NCI-H82 treated with DMSO at 0.1 percent for 48 hours (cell line): ENCODE data around the gene CCL17.
"Not testable (repeated sequence)": the region's sequence is repeated elsewhere in the genome, so short reads cannot be mapped to it uniquely, and the experiment has no call there.

Experiments
- DNase-seq: peaks from one replicate; lab custom pipeline; 2025; ENCODE audit not compliant: unreplicated experiment; lab: John Stamatoyannopoulos, UW

Gene CCL17

GRCh38 chr16:57427824-57428223 is 23.3 kb downstream of the CCL17 start:
- peak; percentile 90 for DNase-seq

GRCh38 chr16:57430955-57431354 is 26.4 kb downstream of the CCL17 start:
- no peak for DNase-seq

- no peak for DNase-seq
Observed at GRCh38 chr16:57432505-57432904, 27.9 kb downstream of the CCL17 start.

- no peak for DNase-seq
Observed at GRCh38 chr16:57432989-57433388, 28.4 kb downstream of the CCL17 start.

GRCh38 chr16:57434003-57434402 is 29.4 kb downstream of the CCL17 start:
- no peak for DNase-seq

GRCh38 chr16:57435838-57436237 is 31.3 kb downstream of the CCL17 start:
- no peak for DNase-seq

- DNase-seq: not testable (repeated sequence)
Observed at GRCh38 chr16:57439947-57440346, 35.4 kb downstream of the CCL17 start.

- not testable (repeated sequence) for DNase-seq
Observed at GRCh38 chr16:57440551-57440950, 36.0 kb downstream of the CCL17 start.

- DNase-seq: no peak
Observed at GRCh38 chr16:57444711-57445110, 40.1 kb downstream of the CCL17 start.

GRCh38 chr16:57445510-57445909 is 40.9 kb downstream of the CCL17 start:
- DNase-seq: no peak

- DNase-seq: no peak
Observed at GRCh38 chr16:57446531-57447185, 42.1 kb downstream of the CCL17 start.

- DNase-seq: peak; percentile 32
Observed at GRCh38 chr16:57447186-57447962, 42.8 kb downstream of the CCL17 start, which contains the start of the genes CIAPIN1 and COQ9. CIAPIN1 (minus strand) TSS chr16:57447385; CDS start chr16:57440928, 6,457 bp downstream. COQ9 (plus strand) TSS chr16:57447479; CDS start chr16:57447506, 27 bp downstream.

GRCh38 chr16:57452021-57452420 is 47.5 kb downstream of the CCL17 start:
- DNase-seq: no peak

- DNase-seq: peak; percentile 31
Observed at GRCh38 chr16:57462209-57462977, 57.8 kb downstream of the CCL17 start, which contains the start of gene POLR2C. POLR2C (plus strand) TSS chr16:57462679; CDS start chr16:57462725, 46 bp downstream.

GRCh38 chr16:57462978-57463362 is 58.4 kb downstream of the CCL17 start:
- no peak for DNase-seq

- DNase-seq: no peak
Observed at GRCh38 chr16:57464523-57464922, 60.0 kb downstream of the CCL17 start.
